NCI-H1092 treated with DMSO at 0.1 percent for 48 hours (cell line): Measurements from ENCODE around the gene ELP2.
"Not testable (repeated sequence)": the region's sequence is repeated elsewhere in the genome, so short reads cannot be mapped to it uniquely, and the experiment has no call there.

Experiments used
- DNase-seq: peaks from one replicate; lab custom pipeline; 2025; lab: John Stamatoyannopoulos, UW

ELP2 gene

GRCh38 chr18:36189486-36189885 is 59.8 kb downstream of the ELP2 start:
- no peak for DNase-seq

- DNase-seq = no peak
Observed at GRCh38 chr18:36191286-36191685, 61.6 kb downstream of the ELP2 start.

GRCh38 chr18:36191711-36192110 is 62.0 kb downstream of the ELP2 start:
- no peak for DNase-seq

GRCh38 chr18:36194600-36195315 is 65.1 kb downstream of the ELP2 start:
- DNase-seq = no peak

- DNase-seq = no peak
Observed at GRCh38 chr18:36195427-36196122, 65.9 kb downstream of the ELP2 start.

GRCh38 chr18:36196238-36196995 is 66.7 kb downstream of the ELP2 start:
- DNase-seq = no peak

GRCh38 chr18:36197511-36198166 is 67.9 kb downstream of the ELP2 start:
- no peak for DNase-seq

GRCh38 chr18:36199691-36200295 is 70.1 kb downstream of the ELP2 start:
- DNase-seq = no peak

GRCh38 chr18:36200354-36200771 is 70.7 kb downstream of the ELP2 start:
- DNase-seq = no peak

GRCh38 chr18:36201765-36202164 is 72.1 kb downstream of the ELP2 start:
- DNase-seq = no peak

GRCh38 chr18:36203360-36203895 is 73.7 kb downstream of the ELP2 start:
- no peak for DNase-seq

GRCh38 chr18:36205166-36205565 is 75.5 kb downstream of the ELP2 start:
- no peak for DNase-seq

- no peak for DNase-seq
Observed at GRCh38 chr18:36207303-36207702, 77.6 kb downstream of the ELP2 start.

- not testable (repeated sequence) for DNase-seq
Observed at GRCh38 chr18:36207969-36208368, 78.3 kb downstream of the ELP2 start.

GRCh38 chr18:36211612-36212065 is 81.9 kb downstream of the ELP2 start:
- no peak for DNase-seq

GRCh38 chr18:36212301-36213171 is 82.8 kb downstream of the ELP2 start:
- DNase-seq = no peak

GRCh38 chr18:36214811-36215210 is 85.1 kb downstream of the ELP2 start:
- DNase-seq = no peak

GRCh38 chr18:36215577-36215976 is 85.9 kb downstream of the ELP2 start:
- DNase-seq = no peak

- no peak for DNase-seq
Observed at GRCh38 chr18:36217348-36217747, 87.6 kb downstream of the ELP2 start.

- DNase-seq = no peak
Observed at GRCh38 chr18:36229188-36229587, 99.5 kb downstream of the ELP2 start.
